ENCODE measurements around the gene ADAM10. TPM values are rescaled to one million over a fixed set of nuclear protein-coding genes. Genes with fewer than 3 reads are reported as not detected.

The ADAM10 gene
- total RNA-seq, 1 donor from 2014 or later: 125 TPM

DNA sequence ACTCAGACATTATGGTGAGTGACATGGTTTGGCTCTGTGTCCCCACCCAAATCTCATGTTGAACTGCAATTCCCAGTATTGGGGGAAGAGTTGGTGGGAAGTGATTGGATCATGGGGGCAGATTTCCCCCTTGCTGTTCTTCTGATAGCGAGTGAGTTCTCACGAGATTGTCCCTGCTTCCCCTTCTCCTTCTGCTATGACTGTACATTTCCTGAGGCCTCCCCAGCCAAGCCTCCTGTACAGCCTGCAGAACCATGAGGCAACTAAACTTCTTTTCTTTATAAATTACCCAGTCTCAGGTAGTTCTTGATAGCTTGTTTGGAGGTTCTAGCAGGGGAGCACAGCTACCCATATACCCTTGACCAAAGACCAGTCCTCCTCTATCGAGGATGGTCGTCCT is 45.9 kb downstream of the ADAM10 start:
- H3K27me3 Mint-ChIP-seq (ENCODE audit: low read depth): no peaks in the 10 kb centered on the region
- H3K4me3 Mint-ChIP-seq: no peak overlapping the region
- TF ChIP-seq, protein P1, sequence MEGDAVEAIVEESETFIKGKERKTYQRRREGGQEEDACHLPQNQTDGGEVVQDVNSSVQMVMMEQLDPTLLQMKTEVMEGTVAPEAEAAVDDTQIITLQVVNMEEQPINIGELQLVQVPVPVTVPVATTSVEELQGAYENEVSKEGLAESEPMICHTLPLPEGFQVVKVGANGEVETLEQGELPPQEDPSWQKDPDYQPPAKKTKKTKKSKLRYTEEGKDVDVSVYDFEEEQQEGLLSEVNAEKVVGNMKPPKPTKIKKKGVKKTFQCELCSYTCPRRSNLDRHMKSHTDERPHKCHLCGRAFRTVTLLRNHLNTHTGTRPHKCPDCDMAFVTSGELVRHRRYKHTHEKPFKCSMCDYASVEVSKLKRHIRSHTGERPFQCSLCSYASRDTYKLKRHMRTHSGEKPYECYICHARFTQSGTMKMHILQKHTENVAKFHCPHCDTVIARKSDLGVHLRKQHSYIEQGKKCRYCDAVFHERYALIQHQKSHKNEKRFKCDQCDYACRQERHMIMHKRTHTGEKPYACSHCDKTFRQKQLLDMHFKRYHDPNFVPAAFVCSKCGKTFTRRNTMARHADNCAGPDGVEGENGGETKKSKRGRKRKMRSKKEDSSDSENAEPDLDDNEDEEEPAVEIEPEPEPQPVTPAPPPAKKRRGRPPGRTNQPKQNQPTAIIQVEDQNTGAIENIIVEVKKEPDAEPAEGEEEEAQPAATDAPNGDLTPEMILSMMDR (conservative IDR thresholded peaks at IDR 0.05): no peak
- no peak for DNase-seq (ENCODE audit: low read depth, low spot score)
- no peak overlapping the region for H3K27ac Mint-ChIP-seq (ENCODE audit: unreplicated experiment)
- peaks cover 23% of the 10 kb centered on the region for H3K9me3 Mint-ChIP-seq
- peaks cover 39% of the 10 kb centered on the region for H3K36me3 Mint-ChIP-seq (ENCODE audit: low read depth)
- H3K4me1 Mint-ChIP-seq: no peaks in the 10 kb centered on the region

DNA sequence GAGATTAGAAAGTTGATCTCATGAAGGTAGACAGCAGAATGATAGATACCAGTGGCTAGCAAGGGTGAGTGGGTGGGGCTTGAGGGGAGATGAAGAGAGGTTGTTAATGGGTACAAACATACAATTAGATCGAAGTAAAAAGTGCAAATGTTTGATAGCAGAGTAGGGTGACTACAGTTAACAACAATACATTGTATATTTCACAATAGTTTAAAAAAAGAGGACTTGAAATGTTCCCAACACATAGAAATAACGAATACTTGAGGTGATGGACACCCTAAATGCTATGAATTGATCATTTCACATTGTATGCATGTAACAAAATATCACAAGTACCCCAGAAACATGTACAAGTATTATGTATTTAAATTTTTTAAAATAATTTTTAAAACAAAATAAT is 47.3 kb downstream of the ADAM10 start:
- Mint-ChIP-seq H3K9me3 (peaks cover 27% of the 10 kb centered on the region), H3K4me1 (no peaks in the 10 kb centered on the region), H3K27me3 (ENCODE audit: low read depth) (no peaks in the 10 kb centered on the region), H3K27ac (ENCODE audit: unreplicated experiment) (peak overlapping the region; percentile 86), H3K36me3 (ENCODE audit: low read depth) (peaks cover 42% of the 10 kb centered on the region), H3K4me3 (no peak overlapping the region)
- DNase-seq (ENCODE audit: low read depth, low spot score): no peak
- TF ChIP-seq, protein P1 (conservative IDR thresholded peaks at IDR 0.05): no peak

DNA sequence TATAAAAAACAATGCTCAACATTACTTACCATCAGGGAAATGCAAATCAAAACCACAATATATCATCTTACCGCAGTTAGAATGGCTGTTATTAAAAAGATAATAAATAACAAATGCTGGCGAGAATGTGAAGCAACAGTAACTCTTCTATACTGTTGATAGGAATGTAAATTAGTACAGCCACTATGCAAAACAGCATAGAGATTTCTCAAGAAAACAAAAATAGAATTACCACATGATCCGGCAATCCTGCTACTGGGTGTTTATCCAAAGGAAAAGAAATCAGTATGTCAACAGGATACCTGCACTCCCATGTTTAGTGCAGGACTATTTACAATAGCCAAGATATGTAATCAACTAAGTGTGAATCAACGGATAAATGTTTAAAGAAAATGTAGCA is 48.1 kb downstream of the ADAM10 start:
- TF ChIP-seq, protein P1 (conservative IDR thresholded peaks at IDR 0.05): no peak
- H3K4me3 Mint-ChIP-seq: no peak overlapping the region
- DNase-seq (ENCODE audit: low read depth, low spot score): no peak
- H3K36me3 Mint-ChIP-seq (ENCODE audit: low read depth): peaks cover 40% of the 10 kb centered on the region
- no peaks in the 10 kb centered on the region for H3K4me1 Mint-ChIP-seq
- no peaks in the 10 kb centered on the region for H3K27me3 Mint-ChIP-seq (ENCODE audit: low read depth)
- H3K27ac Mint-ChIP-seq (ENCODE audit: unreplicated experiment): no peak overlapping the region
- H3K9me3 Mint-ChIP-seq: peaks cover 27% of the 10 kb centered on the region

DNA sequence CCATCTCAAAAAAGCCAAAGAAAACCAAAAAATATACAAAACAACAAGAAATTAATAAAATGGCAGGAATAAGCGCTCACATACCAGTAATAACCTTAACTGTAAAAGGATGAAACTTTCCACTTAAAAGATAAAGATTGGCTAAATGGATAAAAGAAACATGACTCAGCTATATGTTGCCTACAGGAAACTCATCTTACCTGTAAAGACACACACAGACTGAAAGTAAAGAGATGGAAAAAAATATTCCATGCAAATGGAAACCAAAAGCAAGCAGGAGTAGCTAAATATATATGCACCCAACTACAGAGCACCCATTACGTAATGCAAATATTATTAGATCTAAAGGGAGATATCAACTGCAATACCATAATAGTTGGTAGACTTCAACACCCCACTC is 49.7 kb downstream of the ADAM10 start:
- Mint-ChIP-seq H3K4me3 (no peak overlapping the region), H3K36me3 (ENCODE audit: low read depth) (peaks cover 40% of the 10 kb centered on the region), H3K9me3 (peaks cover 27% of the 10 kb centered on the region), H3K4me1 (peaks cover 8% of the 10 kb centered on the region), H3K27me3 (ENCODE audit: low read depth) (no peaks in the 10 kb centered on the region), H3K27ac (ENCODE audit: unreplicated experiment) (no peak overlapping the region)
- no peak for DNase-seq (ENCODE audit: low read depth, low spot score)
- TF ChIP-seq, protein P1 (conservative IDR thresholded peaks at IDR 0.05): no peak

DNA sequence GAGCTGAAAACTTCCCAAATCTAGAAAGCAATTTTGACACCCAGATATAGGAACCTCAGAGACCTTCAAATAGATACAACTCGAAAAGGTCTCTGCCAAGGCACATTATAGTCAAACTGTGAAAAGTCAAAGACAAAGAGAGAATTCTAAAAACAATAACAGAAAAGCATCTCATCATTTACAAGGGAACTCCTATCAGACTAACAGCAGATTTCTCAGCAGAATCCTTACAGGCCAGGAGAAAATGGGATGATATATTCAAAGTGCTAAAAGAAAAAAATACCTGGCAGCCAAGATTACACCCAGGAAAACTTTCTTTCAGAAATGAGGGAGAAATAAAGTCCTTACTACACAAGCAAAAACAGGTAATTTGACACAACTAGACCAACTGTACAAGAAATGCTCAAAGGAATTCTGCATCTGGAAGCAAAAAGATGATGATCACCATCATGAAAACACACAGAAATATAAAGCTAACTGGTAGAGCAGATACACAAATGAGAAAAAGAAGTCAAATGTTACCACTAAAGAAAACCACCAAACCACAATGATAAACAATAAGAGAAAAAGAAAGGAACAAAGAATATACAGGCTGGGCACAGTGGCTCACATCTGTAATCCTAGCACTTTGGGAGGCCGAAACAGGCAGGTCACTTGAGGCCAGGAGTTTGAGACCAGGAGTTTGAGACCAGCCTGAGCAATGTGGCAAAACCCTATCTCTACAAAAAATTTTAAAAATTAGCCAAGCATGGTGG is 50.4 kb downstream of the ADAM10 start:
- Mint-ChIP-seq H3K4me1 (peaks cover 14% of the 10 kb centered on the region), H3K4me3 (no peak overlapping the region), H3K9me3 (peaks cover 26% of the 10 kb centered on the region), H3K27me3 (ENCODE audit: low read depth) (no peaks in the 10 kb centered on the region), H3K36me3 (ENCODE audit: low read depth) (peaks cover 39% of the 10 kb centered on the region), H3K27ac (ENCODE audit: unreplicated experiment) (no peak overlapping the region)
- no peak for DNase-seq (ENCODE audit: low read depth, low spot score)
- TF ChIP-seq, protein P1 (conservative IDR thresholded peaks at IDR 0.05): no peak

Data from neural crest cell (in vitro differentiated cells).